T-helper 2 cell treated with Interferon-gamma antibody and Interleukin-4, amounts not matched to agents 5 μg/mL and 100 μg/mL, for 36 hours (primary cell): Measurements from ENCODE around the gene CGB5.

Experiments used
- DNase-seq: peaks from one replicate; pipeline ENCODE4 v3.0.0; 2021; ENCODE audit warnings: low spot score
- H3K27ac Mint-ChIP-seq: one replicate; pipeline ENCODE4 v1.8.0; 2021; ENCODE audit warnings: mild to moderate bottlenecking, mixed read lengths
- H3K27me3 Mint-ChIP-seq: one replicate; pipeline ENCODE4 v1.8.0; 2021; ENCODE audit warnings: low read depth, mixed read lengths
- H3K36me3 Mint-ChIP-seq: one replicate; pipeline ENCODE4 v1.8.0; 2021; ENCODE audit warnings: low read depth, mixed read lengths
- H3K4me1 Mint-ChIP-seq: one replicate; pipeline ENCODE4 v1.8.0; 2021; ENCODE audit warnings: low read depth, mixed read lengths
- H3K4me3 Mint-ChIP-seq: one replicate; pipeline ENCODE4 v1.8.0; 2022; ENCODE audit warnings: mild to moderate bottlenecking, moderate library complexity, mixed read lengths
- H3K9me3 Mint-ChIP-seq: one replicate; pipeline ENCODE4 v1.8.0; 2021; ENCODE audit warnings: mixed read lengths

Gene CGB5

DNA sequence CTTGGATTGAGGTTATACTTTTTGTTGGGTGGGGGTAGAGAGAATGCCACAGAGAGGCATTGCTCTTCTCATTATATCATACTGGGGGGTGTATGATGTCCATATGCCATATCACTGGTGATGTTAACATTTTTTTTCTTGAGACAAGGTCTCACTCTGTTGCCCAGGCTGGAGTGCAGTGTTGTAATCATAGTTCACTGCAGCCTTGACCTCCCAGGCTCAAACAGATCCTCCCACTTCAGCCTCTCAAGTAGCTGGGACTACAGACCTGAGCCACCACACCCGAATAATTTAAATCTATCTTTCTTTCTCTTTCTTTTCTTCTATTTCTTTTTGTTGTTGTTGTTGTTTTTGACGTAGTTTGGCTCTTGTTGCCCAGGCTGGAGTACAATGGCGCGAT, 36.7 kb downstream of the CGB5 start:
- H3K27me3 Mint-ChIP-seq: peaks cover 2% of the 10 kb centered on the region
- H3K9me3 Mint-ChIP-seq: no peaks in the 10 kb centered on the region
- no peak overlapping the region for H3K4me3 Mint-ChIP-seq
- H3K4me1 Mint-ChIP-seq: peaks cover 3% of the 10 kb centered on the region
- no peaks in the 10 kb centered on the region for H3K36me3 Mint-ChIP-seq
- DNase-seq: no peak
- no peak overlapping the region for H3K27ac Mint-ChIP-seq

DNA sequence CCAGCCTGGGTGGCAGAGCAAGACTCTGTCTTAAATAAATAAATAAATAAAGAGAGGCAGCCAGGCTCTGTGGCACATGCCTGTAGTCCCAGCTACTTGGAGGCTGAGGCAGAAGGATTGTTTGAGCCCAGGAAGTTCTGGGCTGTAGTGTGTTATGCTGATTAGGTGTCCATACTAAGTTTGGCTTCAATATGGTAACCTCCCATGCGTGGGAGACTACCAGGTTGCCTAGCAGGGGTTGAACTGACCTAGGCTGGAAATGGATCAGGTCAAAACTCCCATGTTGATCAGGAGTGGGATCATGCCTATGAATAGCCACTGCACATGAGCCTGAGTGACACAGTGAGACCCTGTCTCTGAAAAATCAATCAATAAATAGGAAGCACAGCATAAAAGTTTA, 37.6 kb downstream of the CGB5 start:
- no peak overlapping the region for H3K4me3 Mint-ChIP-seq
- peaks cover 2% of the 10 kb centered on the region for H3K27me3 Mint-ChIP-seq
- H3K27ac Mint-ChIP-seq: no peak overlapping the region
- peaks cover 5% of the 10 kb centered on the region for H3K36me3 Mint-ChIP-seq
- H3K9me3 Mint-ChIP-seq: no peaks in the 10 kb centered on the region
- no peak for DNase-seq
- H3K4me1 Mint-ChIP-seq: peaks cover 6% of the 10 kb centered on the region

DNA sequence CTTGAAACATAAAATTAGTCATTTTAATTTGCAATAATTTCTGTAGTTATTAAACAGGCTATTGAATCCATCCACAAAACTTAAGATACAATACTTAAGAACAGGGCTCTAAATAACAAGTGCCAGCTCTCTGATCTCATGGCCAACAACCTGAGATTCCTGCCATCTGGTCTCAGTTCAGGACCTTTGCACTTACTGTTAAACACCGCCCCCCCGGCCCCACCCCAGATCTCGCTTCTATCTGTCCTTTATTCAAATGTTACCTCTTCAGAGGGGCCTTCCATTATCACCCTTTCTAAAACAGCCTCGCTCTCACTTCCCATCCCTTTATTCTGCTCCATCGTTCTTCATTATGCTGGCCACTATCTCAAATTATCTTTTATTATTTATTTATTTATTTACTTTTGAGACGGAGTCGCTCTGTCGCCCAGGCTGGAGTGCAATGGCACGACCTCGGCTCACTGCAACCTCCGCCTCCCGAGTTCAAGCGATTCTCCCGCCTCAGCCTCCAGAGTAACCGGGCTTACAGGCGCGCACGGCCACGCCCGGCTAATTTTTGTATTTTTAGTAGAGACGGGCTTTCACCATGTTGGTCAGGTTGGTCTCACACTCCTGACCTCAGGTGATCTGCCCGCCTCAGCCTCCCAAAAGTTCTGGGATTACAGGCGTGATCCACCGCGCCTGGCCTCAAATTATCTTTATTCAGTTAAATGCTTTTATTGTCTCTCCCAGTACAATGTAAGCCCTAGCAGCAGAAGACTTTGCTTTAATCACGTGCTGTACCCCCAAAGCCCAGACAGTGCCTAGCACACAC, 40.8 kb downstream of the CGB5 start:
- H3K4me3 Mint-ChIP-seq: peak overlapping the region; percentile 97
- no peak for DNase-seq
- H3K27ac Mint-ChIP-seq: peak overlapping the region; percentile 88
- H3K27me3 Mint-ChIP-seq: peaks cover 2% of the 10 kb centered on the region
- H3K36me3 Mint-ChIP-seq: peaks cover 20% of the 10 kb centered on the region
- H3K4me1 Mint-ChIP-seq: peaks cover 21% of the 10 kb centered on the region
- no peaks in the 10 kb centered on the region for H3K9me3 Mint-ChIP-seq

DNA sequence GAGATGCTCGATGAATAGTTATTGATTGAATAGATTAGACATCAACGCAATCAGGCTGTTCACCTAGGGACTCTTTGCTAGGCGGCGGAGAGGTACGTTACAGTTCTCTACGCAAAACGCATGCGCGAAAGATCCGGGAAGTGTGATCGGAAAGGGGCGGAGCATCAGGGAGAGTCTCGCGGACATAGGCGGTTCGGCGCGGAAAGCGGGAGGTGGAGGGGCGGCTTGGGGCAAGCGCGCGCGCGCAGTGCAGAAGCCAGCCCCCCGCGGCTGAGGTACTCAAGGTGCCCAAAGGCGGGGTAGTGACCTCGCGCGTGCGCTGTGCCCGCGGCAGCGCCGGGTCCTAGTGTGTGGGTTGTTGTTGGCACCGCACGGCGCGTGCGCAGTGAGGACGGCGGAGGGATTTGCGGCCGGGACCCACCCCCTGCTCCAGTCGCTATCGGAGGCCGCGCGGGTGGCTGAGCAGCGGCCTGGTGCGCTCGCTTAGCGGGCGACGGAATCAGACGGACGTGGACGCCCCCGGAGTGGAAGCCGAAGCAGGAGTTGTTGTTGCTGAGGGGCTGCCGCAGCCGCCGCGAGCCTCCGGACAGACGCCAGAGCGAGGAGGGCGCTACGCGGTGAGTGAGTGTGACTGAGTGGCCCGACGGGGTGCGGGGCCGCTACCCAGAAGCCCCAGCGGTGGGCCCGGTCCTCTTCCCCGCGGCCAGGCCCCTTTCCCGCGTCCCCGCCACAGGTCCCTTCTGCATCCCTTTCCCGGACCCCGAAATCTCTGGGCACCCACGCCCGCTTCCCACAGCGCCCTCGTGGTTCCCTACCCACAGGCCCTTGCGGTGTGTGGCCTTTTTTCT, 41.6 kb downstream of the CGB5 start, which contains the start of gene SNRNP70:
Gene SNRNP70, plus strand, starts transcription at position 432 of the 848 bp plus-strand sequence. CDS start 964 bp downstream, outside the sequence.
- H3K36me3 Mint-ChIP-seq: peaks cover 25% of the 10 kb centered on the region
- DNase-seq: peak; percentile 100
- H3K27ac Mint-ChIP-seq: peak within 1 kb of the TSS; percentile 88
- peaks cover 2% of the 10 kb centered on the region for H3K27me3 Mint-ChIP-seq
- no peaks in the 10 kb centered on the region for H3K9me3 Mint-ChIP-seq
- peak within 1 kb of the TSS; percentile 97 for H3K4me3 Mint-ChIP-seq
- peaks cover 23% of the 10 kb centered on the region for H3K4me1 Mint-ChIP-seq

DNA sequence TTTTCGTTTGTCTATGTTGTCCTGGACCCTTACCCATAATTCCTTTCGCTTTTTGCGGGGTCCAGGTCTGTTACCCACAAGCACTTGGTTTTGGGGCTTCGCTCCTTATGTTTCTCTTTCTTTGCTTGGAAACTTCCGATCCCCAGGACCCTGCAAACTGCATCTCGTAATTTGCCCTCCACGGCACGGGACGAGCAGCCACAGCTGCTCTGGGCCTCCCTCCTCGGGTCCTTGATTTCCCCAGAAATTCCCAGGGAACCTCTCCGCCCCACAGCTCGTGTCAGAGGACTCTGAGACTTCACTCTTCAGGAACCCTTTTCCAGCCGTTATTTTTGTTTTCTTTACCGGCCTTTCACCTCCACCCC, 42.2 kb downstream of the CGB5 start:
- Mint-ChIP-seq H3K27ac (peak overlapping the region; percentile 88), H3K36me3 (peaks cover 30% of the 10 kb centered on the region), H3K4me1 (peaks cover 25% of the 10 kb centered on the region), H3K9me3 (no peaks in the 10 kb centered on the region), H3K4me3 (peak overlapping the region; percentile 97), H3K27me3 (peaks cover 2% of the 10 kb centered on the region)
- no peak for DNase-seq

DNA sequence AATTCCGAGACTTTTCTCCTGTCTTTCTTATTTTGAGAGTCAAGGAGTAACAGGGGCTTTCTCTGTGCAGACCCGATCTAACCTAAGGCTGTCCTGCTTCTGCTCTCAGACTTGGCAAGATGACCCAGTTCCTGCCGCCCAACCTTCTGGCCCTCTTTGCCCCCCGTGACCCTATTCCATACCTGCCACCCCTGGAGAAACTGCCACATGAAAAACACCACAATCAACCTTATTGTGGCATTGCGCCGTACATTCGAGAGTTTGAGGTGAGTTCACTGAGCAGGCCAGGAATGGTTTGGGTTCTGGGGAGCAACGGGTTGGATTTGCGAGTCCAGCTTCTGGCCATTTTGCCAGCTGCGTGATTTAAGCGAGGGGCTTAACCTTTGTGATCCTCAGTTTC, 42.6 kb downstream of the CGB5 start:
- H3K4me1 Mint-ChIP-seq: peaks cover 26% of the 10 kb centered on the region
- DNase-seq: no peak
- H3K27me3 Mint-ChIP-seq: peaks cover 2% of the 10 kb centered on the region
- peak overlapping the region; percentile 97 for H3K4me3 Mint-ChIP-seq
- peak overlapping the region; percentile 88 for H3K27ac Mint-ChIP-seq
- no peaks in the 10 kb centered on the region for H3K9me3 Mint-ChIP-seq
- peaks cover 32% of the 10 kb centered on the region for H3K36me3 Mint-ChIP-seq

DNA sequence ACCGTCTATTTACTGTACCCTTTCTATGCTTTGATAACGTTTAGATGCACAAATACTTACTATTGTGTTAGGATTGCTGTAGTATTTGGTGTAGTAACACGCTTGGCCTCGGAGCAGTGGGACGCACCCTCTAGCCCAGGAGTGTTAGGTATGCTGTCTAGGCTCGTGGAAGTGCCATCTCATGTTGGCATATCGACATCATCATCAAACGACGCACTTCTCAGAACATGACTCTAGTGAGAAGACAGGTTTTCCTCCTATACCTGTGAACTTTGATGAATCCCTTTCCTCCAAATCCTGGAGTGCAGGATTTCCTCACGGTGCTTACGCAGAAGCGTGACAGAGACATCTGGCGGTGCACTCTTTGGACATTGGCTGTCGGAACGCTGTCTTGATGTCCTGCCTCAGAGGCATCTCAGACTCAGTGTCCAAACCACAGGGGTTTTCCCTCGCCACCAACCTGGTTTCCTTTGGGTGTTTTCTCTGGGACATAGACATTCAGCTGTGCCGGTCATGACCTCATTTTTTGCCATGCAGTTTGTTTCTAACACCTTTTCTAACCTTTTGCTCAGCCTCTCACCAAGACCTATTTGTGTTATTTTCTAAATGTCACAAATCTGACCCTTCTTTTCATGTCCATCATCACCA, 47.9 kb downstream of the CGB5 start:
- Mint-ChIP-seq H3K27ac (no peak overlapping the region), H3K36me3 (peaks cover 52% of the 10 kb centered on the region), H3K27me3 (no peaks in the 10 kb centered on the region), H3K9me3 (no peaks in the 10 kb centered on the region), H3K4me3 (no peak overlapping the region), H3K4me1 (peaks cover 19% of the 10 kb centered on the region)
- DNase-seq: no peak

DNA sequence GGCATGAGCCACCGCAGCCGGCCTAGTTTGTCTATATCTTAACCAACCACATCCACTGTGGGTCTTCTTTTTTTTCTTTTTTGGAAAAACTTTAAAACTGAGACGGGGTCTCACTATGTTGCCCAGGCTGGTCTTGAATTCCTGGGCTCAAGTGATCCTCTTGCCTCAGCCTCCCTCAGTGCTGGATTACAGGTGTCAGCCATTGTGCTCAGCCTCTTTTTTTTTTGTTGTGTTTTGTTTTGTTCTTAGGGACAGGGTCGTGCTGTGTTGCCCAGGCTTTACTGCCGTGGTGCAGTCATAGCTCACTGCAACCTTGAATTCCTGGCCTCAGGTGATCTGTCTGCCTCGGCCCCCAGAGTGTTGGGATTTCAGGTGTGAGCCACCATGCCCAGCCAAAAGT, 49.0 kb downstream of the CGB5 start:
- DNase-seq: no peak
- Mint-ChIP-seq H3K27ac (no peak overlapping the region), H3K4me1 (peaks cover 14% of the 10 kb centered on the region), H3K9me3 (no peaks in the 10 kb centered on the region), H3K27me3 (no peaks in the 10 kb centered on the region), H3K4me3 (no peak overlapping the region), H3K36me3 (peaks cover 53% of the 10 kb centered on the region)
